GM23338 (cell line): ENCODE data around the gene CAPS. TPM values are rescaled to one million over a fixed set of nuclear protein-coding genes. Genes with fewer than 3 reads are reported as not detected.

Experiments used
- ATAC-seq: fragments of 200-7000 bp; cut with Tn5 transposase; 3 replicates; pipeline ENCODE4 v1.9.1; 2020
- DNase-seq: peaks from one replicate; pipeline ENCODE4 v3.0.0-alpha.2; 2015; ENCODE audit warnings: low spot score
- H2AFZ ChIP-seq: fragments of 200-600 bp; sonication (generic); 2 replicates; pipeline ENCODE4 v1.8.0; 2016; ENCODE audit warnings: antibody characterized with exemption, mild to moderate bottlenecking, moderate library complexity
- H3F3A ChIP-seq: fragments of 200-600 bp; sonication (generic); replicated peaks from 2 replicates; pipeline ENCODE4 v1.8.0; 2017; ENCODE audit warnings: antibody characterized with exemption, mixed run types, low read depth
- H3K27ac ChIP-seq: fragments of 200-600 bp; sonication (generic); 2 replicates; pipeline ENCODE4 v1.6.1; 2016; ENCODE audit warnings: low read depth
- H3K27me3 ChIP-seq: fragments of 200-600 bp; sonication (generic); 2 replicates; pipeline ENCODE4 v1.8.0; 2016; ENCODE audit warnings: mild to moderate bottlenecking, mixed run types, moderate library complexity; ENCODE audit not compliant: insufficient read depth
- H3K36me3 ChIP-seq: fragments of 200-600 bp; sonication (generic); 2 replicates; pipeline ENCODE4 v1.8.0; 2016; ENCODE audit warnings: mild to moderate bottlenecking; ENCODE audit not compliant: insufficient read depth
- H3K4me1 ChIP-seq: fragments of 200-600 bp; sonication (generic); 2 replicates; pipeline ENCODE4 v1.8.0; 2016; ENCODE audit warnings: mild to moderate bottlenecking, moderate library complexity; ENCODE audit not compliant: insufficient read depth
- H3K4me2 ChIP-seq: fragments of 200-600 bp; sonication (generic); 2 replicates; pipeline ENCODE4 v1.7.1; 2017; ENCODE audit warnings: mixed run types
- H3K4me3 ChIP-seq: fragments of 200-600 bp; sonication (generic); 2 replicates; pipeline ENCODE4 v1.6.1; 2016; ENCODE audit warnings: mixed run types
- H3K79me2 ChIP-seq: fragments of 200-600 bp; sonication (generic); replicated peaks from 2 replicates; pipeline ENCODE4 v1.8.0; 2017; ENCODE audit warnings: mild to moderate bottlenecking; ENCODE audit not compliant: insufficient read depth
- H3K9me2 ChIP-seq: fragments of 200-600 bp; sonication (generic); 2 replicates; pipeline ENCODE4 v1.8.0; 2017; ENCODE audit not compliant: insufficient read depth
- H4K20me1 ChIP-seq: fragments of 200-600 bp; sonication (generic); replicated peaks from 2 replicates; pipeline ENCODE4 v1.8.0; 2017; ENCODE audit warnings: mild to moderate bottlenecking; ENCODE audit not compliant: insufficient read depth
- H3K27ac Mint-ChIP-seq: 2 replicates; pipeline ENCODE4 v1.8.0; 2020; ENCODE audit warnings: inconsistent platforms, mild to moderate bottlenecking, moderate library complexity, mixed read lengths
- H3K27me3 Mint-ChIP-seq: 3 replicates; pipeline ENCODE4 v1.8.0; 2022; ENCODE audit warnings: low read depth, mild to moderate bottlenecking, moderate library complexity, mixed read lengths, inconsistent platforms; ENCODE audit not compliant: insufficient read depth, poor library complexity
- H3K36me3 Mint-ChIP-seq: 3 replicates; pipeline ENCODE4 v1.8.0; 2021; ENCODE audit warnings: low read depth, mild to moderate bottlenecking, inconsistent platforms, moderate library complexity, mixed read lengths
- H3K4me1 Mint-ChIP-seq: 3 replicates; pipeline ENCODE4 v1.8.0; 2020; ENCODE audit warnings: mild to moderate bottlenecking, inconsistent platforms, mixed read lengths
- H3K4me3 Mint-ChIP-seq: 3 replicates; pipeline ENCODE4 v1.8.0; 2021; ENCODE audit warnings: moderate library complexity, mild to moderate bottlenecking, inconsistent platforms, mixed read lengths
- H3K9me3 Mint-ChIP-seq: 3 replicates; pipeline ENCODE4 v1.8.0; 2020; ENCODE audit warnings: moderate library complexity, mild to moderate bottlenecking, inconsistent platforms, mixed read lengths
- CREB1 ChIP-seq: fragments of 250-450 bp; sonication (Bioruptor Pico); IDR thresholded peaks from 2 replicates; pipeline ENCODE4 v1.5.0; 2020; ENCODE audit warnings: low read depth, mild to moderate bottlenecking, moderate library complexity
- EZH2 ChIP-seq: fragments of 200-600 bp; sonication (generic); IDR thresholded peaks from one replicate; pipeline ENCODE4 v1.8.0; 2017; ENCODE audit warnings: antibody characterized with exemption, mild to moderate bottlenecking, low read depth; ENCODE audit not compliant: unreplicated experiment
- JUNB ChIP-seq: IDR thresholded peaks from one replicate; pipeline ENCODE4 v1.6.1; 2016; ENCODE audit warnings: antibody characterized with exemption; ENCODE audit not compliant: unreplicated experiment
- NANOG ChIP-seq: IDR thresholded peaks from 2 replicates; pipeline ENCODE4 v1.6.1; 2016; ENCODE audit warnings: antibody characterized with exemption, borderline replicate concordance
- POLR2AphosphoS5 ChIP-seq: IDR thresholded peaks from 2 replicates; pipeline ENCODE4 v1.6.1; 2016; ENCODE audit warnings: antibody characterized with exemption, low read depth
- STAT1 ChIP-seq: IDR thresholded peaks from one replicate; pipeline ENCODE4 v1.6.1; 2016; ENCODE audit warnings: antibody characterized with exemption; ENCODE audit not compliant: unreplicated experiment
- ZNF114 ChIP-seq: fragments of 250-450 bp; sonication (Bioruptor Pico); IDR thresholded peaks from 2 replicates; pipeline ENCODE4 v1.5.0; 2020; ENCODE audit warnings: mild to moderate bottlenecking, moderate library complexity
- ZNF331 ChIP-seq: fragments of 250-450 bp; sonication (Bioruptor Pico); IDR thresholded peaks from 2 replicates; pipeline ENCODE4 v1.5.0; 2020; ENCODE audit warnings: low read depth, mild to moderate bottlenecking, moderate library complexity
- polyA plus RNA-seq: library from polyadenylated mRNA; unstranded; fragments of >200 nt; fragmentation: Nextera tagmentation; extraction: Ambion mirVana; gene quantifications from 2 replicates; pipeline ENCODE4 v1.2.1, GENCODE V29; 2016
- total RNA-seq: library from RNA; depleted of rRNA; stranded (reverse); fragments of >200 nt; shearing (Covaris generic); gene quantifications from 2 replicates; pipeline ENCODE4 v1.2.3, GENCODE V29; 2014
- TF ChIP-seq, protein P1 (sequence below): IDR thresholded peaks from one replicate; pipeline ENCODE4 v1.6.1; 2018; ENCODE audit warnings: antibody characterized with exemption; ENCODE audit not compliant: unreplicated experiment
- TF ChIP-seq, protein P2 (sequence below), 2 experiments: fragments of 200-600 bp in 1 of 2; sonication (generic) in 1 of 2; conservative IDR thresholded peaks; 2 replicates each; pipeline versions ENCODE4 v1.5.1 to v1.6.1; 2016 to 2017; ENCODE audit warnings: antibody characterized with exemption in 2 of 2, low read depth in 2 of 2, mild to moderate bottlenecking in 2 of 2, moderate library complexity in 1 of 2
- TF ChIP-seq, protein P3 (sequence below): fragments of 250-450 bp; sonication (Bioruptor Pico); IDR thresholded peaks from 2 replicates; pipeline ENCODE4 v1.5.0; 2020; ENCODE audit warnings: mild to moderate bottlenecking, moderate library complexity
- TF ChIP-seq, protein P4 (sequence below): IDR thresholded peaks from 2 replicates; pipeline ENCODE4 v1.6.1; 2016; ENCODE audit warnings: antibody characterized with exemption

CAPS gene
- total and polyA plus RNA-seq, 2 experiments from 2014 or later, result 1.5 to 3.2 TPM

DNA sequence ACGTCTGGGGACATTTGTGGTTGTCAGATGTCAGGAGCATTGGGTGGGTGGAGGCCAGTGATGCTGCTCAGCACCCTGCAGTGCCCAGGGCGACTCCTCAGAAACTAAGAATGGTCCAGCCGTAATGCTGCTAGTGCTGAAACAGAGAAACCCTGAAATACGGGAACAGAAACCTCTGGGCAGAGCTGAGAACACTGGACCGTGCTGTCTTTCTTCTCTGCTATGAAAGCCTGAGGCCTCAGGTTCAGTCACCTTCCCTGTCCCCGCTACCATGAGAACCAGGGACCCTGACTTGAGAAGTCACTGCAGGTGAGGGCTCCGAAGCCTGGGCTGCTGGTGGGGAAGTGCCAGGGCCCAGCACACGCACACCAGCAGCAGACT lies 13.4 kb downstream of the CAPS start:
- TF ChIP-seq, protein P1, sequence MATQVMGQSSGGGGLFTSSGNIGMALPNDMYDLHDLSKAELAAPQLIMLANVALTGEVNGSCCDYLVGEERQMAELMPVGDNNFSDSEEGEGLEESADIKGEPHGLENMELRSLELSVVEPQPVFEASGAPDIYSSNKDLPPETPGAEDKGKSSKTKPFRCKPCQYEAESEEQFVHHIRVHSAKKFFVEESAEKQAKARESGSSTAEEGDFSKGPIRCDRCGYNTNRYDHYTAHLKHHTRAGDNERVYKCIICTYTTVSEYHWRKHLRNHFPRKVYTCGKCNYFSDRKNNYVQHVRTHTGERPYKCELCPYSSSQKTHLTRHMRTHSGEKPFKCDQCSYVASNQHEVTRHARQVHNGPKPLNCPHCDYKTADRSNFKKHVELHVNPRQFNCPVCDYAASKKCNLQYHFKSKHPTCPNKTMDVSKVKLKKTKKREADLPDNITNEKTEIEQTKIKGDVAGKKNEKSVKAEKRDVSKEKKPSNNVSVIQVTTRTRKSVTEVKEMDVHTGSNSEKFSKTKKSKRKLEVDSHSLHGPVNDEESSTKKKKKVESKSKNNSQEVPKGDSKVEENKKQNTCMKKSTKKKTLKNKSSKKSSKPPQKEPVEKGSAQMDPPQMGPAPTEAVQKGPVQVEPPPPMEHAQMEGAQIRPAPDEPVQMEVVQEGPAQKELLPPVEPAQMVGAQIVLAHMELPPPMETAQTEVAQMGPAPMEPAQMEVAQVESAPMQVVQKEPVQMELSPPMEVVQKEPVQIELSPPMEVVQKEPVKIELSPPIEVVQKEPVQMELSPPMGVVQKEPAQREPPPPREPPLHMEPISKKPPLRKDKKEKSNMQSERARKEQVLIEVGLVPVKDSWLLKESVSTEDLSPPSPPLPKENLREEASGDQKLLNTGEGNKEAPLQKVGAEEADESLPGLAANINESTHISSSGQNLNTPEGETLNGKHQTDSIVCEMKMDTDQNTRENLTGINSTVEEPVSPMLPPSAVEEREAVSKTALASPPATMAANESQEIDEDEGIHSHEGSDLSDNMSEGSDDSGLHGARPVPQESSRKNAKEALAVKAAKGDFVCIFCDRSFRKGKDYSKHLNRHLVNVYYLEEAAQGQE, result no peak
- TF ChIP-seq, protein P2, sequence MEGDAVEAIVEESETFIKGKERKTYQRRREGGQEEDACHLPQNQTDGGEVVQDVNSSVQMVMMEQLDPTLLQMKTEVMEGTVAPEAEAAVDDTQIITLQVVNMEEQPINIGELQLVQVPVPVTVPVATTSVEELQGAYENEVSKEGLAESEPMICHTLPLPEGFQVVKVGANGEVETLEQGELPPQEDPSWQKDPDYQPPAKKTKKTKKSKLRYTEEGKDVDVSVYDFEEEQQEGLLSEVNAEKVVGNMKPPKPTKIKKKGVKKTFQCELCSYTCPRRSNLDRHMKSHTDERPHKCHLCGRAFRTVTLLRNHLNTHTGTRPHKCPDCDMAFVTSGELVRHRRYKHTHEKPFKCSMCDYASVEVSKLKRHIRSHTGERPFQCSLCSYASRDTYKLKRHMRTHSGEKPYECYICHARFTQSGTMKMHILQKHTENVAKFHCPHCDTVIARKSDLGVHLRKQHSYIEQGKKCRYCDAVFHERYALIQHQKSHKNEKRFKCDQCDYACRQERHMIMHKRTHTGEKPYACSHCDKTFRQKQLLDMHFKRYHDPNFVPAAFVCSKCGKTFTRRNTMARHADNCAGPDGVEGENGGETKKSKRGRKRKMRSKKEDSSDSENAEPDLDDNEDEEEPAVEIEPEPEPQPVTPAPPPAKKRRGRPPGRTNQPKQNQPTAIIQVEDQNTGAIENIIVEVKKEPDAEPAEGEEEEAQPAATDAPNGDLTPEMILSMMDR (conservative IDR thresholded peaks at IDR 0.05; ENCODE audit: low read depth in 2 of 2), result no peak
- TF ChIP-seq CREB1 (CRISPR knock-in tag) (no peak), JUNB (no peak), STAT1 (no peak), POLR2AphosphoS5 (no peak), NANOG (no peak), ZNF114 (no peak), ZNF331 (CRISPR knock-in tag) (no peak), EZH2 (no peak)
- TF ChIP-seq, protein P3, sequence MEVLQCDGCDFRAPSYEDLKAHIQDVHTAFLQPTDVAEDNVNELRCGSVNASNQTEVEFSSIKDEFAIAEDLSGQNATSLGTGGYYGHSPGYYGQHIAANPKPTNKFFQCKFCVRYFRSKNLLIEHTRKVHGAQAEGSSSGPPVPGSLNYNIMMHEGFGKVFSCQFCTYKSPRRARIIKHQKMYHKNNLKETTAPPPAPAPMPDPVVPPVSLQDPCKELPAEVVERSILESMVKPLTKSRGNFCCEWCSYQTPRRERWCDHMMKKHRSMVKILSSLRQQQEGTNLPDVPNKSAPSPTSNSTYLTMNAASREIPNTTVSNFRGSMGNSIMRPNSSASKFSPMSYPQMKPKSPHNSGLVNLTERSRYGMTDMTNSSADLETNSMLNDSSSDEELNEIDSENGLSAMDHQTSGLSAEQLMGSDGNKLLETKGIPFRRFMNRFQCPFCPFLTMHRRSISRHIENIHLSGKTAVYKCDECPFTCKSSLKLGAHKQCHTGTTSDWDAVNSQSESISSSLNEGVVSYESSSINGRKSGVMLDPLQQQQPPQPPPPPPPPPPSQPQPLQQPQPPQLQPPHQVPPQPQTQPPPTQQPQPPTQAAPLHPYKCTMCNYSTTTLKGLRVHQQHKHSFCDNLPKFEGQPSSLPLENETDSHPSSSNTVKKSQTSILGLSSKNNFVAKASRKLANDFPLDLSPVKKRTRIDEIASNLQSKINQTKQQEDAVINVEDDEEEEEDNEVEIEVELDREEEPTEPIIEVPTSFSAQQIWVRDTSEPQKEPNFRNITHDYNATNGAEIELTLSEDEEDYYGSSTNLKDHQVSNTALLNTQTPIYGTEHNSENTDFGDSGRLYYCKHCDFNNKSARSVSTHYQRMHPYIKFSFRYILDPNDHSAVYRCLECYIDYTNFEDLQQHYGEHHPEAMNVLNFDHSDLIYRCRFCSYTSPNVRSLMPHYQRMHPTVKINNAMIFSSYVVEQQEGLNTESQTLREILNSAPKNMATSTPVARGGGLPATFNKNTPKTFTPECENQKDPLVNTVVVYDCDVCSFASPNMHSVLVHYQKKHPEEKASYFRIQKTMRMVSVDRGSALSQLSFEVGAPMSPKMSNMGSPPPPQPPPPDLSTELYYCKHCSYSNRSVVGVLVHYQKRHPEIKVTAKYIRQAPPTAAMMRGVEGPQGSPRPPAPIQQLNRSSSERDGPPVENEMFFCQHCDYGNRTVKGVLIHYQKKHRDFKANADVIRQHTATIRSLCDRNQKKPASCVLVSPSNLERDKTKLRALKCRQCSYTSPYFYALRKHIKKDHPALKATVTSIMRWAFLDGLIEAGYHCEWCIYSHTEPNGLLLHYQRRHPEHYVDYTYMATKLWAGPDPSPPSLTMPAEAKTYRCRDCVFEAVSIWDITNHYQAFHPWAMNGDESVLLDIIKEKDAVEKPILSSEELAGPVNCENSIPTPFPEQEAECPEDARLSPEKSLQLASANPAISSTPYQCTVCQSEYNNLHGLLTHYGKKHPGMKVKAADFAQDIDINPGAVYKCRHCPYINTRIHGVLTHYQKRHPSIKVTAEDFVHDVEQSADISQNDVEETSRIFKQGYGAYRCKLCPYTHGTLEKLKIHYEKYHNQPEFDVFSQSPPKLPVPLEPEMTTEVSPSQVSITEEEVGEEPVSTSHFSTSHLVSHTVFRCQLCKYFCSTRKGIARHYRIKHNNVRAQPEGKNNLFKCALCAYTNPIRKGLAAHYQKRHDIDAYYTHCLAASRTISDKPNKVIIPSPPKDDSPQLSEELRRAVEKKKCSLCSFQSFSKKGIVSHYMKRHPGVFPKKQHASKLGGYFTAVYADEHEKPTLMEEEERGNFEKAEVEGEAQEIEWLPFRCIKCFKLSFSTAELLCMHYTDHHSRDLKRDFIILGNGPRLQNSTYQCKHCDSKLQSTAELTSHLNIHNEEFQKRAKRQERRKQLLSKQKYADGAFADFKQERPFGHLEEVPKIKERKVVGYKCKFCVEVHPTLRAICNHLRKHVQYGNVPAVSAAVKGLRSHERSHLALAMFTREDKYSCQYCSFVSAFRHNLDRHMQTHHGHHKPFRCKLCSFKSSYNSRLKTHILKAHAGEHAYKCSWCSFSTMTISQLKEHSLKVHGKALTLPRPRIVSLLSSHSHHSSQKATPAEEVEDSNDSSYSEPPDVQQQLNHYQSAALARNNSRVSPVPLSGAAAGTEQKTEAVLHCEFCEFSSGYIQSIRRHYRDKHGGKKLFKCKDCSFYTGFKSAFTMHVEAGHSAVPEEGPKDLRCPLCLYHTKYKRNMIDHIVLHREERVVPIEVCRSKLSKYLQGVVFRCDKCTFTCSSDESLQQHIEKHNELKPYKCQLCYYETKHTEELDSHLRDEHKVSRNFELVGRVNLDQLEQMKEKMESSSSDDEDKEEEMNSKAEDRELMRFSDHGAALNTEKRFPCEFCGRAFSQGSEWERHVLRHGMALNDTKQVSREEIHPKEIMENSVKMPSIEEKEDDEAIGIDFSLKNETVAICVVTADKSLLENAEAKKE, result no peak
- TF ChIP-seq, protein P4, sequence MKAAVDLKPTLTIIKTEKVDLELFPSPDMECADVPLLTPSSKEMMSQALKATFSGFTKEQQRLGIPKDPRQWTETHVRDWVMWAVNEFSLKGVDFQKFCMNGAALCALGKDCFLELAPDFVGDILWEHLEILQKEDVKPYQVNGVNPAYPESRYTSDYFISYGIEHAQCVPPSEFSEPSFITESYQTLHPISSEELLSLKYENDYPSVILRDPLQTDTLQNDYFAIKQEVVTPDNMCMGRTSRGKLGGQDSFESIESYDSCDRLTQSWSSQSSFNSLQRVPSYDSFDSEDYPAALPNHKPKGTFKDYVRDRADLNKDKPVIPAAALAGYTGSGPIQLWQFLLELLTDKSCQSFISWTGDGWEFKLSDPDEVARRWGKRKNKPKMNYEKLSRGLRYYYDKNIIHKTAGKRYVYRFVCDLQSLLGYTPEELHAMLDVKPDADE, result no peak
- Histone ChIP-seq H3K36me3 (peaks cover 22% of the 10 kb centered on the region; the same call in 1 of the 2 replicates), H3K9me2 (no peaks in the 10 kb centered on the region), H3K27ac (no peak overlapping the region), H3K4me3 (no peak overlapping the region), H4K20me1 (no peaks in the 10 kb centered on the region; the same call in 1 of the 2 replicates), H3K79me2 (no peaks in the 10 kb centered on the region), H3K27me3 (no peaks in the 10 kb centered on the region), H3K4me1 (no peaks in the 10 kb centered on the region), H3K4me2 (no peak overlapping the region), H3F3A (0 out of 2 replicates have a peak, but pooled peaks cover 3% of the 10 kb centered on the region), H2AFZ (no peak overlapping the region)
- Mint-ChIP-seq H3K27me3 (peaks cover 11% of the 10 kb centered on the region), H3K27ac (no peak overlapping the region), H3K36me3 (peaks cover 80% of the 10 kb centered on the region), H3K4me1 (no peaks in the 10 kb centered on the region), H3K9me3 (no peaks in the 10 kb centered on the region), H3K4me3 (no peak overlapping the region)
- ATAC-seq, result no peak
- DNase-seq, result no peak
